HG02973 (cell line): ENCODE results near the gene CAV3.

Experiments
- ATAC-seq: cut with Tn5 transposase; IDR thresholded peaks from one replicate; pipeline ENCODE4 v1.9.1; 2021; ENCODE audit warnings: moderate library complexity; ENCODE audit not compliant: unreplicated experiment

Gene CAV3

DNA sequence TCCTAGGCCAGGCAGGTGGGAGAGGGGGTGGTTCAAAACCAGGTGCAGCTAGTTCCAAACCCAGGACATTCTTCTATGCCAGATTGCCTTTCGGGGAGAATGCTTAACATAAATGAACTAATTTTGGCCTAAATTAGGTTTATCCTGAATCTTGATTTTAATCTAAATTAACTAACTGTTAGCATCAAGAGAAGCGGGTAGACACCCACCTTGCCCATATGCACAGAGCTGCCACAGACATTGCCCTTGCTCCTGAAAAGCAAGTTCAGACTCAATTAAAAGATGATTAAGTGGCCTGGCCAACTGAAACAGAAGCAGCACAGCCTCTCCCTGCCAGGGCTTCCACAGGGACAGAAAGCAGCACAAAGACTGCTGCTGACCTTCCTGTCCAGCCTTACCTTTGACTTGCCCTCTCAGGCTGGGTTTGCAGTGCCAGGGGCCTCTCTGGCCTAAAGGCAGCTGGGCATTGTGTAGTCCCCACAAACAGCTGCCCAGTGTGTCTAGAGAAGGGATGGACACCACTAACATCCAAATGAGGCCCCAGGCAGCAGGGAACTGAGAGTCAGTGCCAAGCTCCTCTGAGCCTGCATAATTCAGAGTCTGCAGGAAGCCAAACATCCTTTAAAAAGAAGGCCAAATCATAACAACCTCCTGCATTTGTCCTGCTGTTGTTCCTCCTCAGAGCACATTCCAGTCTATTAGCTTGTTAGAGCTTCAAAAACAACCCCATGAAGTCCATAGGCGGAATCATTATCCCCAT is 51.3 kb downstream of the CAV3 start:
- no peak for ATAC-seq

DNA sequence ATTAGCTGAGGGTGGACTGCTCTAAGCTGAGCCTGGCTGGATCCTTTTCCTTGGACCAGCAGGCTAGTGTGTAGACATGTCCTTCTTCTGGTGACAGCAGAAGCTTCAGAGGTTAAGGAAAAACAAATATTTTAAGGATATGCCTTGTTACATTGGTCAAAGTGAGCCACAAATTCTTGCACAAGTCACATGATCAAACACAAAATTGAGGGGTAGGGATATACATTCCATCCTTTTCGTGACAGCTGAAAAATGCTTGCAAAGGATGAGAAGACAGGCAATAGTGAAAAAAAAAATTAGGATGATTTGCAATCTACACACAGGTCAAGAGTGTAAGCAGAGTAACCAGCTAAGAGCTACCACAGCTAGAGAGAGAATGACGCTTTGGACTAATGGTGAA is 56.9 kb downstream of the CAV3 start:
- no peak for ATAC-seq

DNA sequence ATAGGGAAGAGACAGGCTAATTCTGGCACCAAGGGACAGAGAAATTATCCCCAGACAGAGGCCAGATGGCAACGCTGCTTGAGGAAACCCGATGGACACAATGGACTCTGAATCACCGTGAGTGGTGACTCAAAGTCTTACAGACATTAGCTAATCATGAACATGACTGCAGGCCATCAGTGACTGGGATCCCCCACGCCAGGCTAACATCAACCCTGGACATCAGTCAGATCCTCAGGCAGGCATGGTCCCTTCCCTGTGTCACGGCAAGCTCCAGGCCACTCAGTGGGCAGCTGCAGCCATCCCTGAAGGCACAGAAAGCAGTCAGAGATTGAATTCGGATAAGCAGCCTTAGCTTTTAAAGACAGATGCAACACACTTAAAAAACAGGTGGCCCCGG is 59.6 kb downstream of the CAV3 start:
- no peak for ATAC-seq

DNA sequence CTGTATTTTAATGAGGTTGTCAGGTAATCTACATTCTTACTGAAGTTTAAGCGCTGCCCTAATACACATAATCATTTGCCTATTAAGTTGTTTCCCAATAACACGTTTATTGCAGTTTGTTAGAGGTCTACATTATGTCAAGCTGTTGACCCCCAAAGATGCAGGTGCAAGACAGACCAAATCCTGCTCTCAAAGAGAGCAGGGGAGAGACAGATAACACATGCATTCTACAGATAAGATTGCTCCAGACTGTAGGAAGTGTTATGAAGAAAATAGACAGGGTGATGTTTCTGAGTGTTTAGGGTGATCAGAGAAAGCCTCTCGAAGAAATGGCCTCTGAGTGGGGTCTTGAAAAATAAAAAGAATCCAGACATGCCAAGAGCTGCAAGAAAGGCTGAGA is 60.6 kb downstream of the CAV3 start:
- no peak for ATAC-seq
